Measurements from ENCODE around the gene NLRC5. TPM values are rescaled to one million over a fixed set of nuclear protein-coding genes. Genes with fewer than 3 reads are reported as not detected.

Gene NLRC5
- total and polyA plus RNA-seq, 9 of the 15 experiments (the other 6 are each of a cell fraction or from before 2014, with no cell fraction given): 0.59 to 0.71 TPM; not detected in 7

DNA sequence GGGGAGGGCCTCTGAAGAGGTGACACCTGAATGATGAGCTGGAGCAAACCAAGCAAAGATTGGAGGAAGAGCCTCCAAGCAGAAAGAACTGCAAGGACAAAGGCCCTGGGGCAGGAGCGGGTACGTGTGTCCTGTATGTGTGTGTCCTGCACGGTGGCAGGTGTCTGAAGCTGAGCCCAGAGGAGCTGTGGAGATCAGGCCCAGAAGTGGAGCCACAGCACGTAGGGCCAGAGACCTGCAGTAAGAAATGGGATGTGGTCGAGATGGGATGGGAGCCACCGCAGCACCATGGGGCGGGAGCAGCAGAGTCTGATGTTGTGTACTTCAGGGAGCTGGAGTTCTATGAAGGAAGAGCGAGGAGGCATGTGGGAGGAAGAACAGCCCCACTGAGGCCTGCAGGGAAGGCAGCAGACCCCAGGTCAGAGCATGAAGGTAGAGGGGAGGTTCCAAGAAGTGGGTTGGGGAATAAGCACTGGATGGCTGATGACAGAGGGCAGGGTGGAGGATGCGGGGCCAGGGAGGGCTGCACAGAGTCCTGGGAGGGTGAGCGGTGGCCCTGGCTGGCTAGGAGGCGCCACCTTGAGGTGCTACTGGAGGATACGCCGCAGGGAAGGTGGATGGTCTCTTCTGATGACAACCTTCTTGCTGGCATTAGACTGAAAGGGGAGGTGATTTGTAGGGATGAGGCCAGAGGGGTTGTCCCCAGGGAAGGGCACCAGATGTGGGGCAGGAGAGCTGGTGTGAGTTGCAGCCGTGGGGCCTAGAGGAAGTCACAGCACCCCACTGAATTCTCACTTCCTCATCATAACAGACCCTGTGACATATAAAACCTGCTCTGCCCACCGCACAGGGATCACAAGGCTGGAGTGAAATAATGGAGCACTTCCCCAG is 38.2 kb upstream of the NLRC5 start (continued):
- TF ChIP-seq, protein P1, sequence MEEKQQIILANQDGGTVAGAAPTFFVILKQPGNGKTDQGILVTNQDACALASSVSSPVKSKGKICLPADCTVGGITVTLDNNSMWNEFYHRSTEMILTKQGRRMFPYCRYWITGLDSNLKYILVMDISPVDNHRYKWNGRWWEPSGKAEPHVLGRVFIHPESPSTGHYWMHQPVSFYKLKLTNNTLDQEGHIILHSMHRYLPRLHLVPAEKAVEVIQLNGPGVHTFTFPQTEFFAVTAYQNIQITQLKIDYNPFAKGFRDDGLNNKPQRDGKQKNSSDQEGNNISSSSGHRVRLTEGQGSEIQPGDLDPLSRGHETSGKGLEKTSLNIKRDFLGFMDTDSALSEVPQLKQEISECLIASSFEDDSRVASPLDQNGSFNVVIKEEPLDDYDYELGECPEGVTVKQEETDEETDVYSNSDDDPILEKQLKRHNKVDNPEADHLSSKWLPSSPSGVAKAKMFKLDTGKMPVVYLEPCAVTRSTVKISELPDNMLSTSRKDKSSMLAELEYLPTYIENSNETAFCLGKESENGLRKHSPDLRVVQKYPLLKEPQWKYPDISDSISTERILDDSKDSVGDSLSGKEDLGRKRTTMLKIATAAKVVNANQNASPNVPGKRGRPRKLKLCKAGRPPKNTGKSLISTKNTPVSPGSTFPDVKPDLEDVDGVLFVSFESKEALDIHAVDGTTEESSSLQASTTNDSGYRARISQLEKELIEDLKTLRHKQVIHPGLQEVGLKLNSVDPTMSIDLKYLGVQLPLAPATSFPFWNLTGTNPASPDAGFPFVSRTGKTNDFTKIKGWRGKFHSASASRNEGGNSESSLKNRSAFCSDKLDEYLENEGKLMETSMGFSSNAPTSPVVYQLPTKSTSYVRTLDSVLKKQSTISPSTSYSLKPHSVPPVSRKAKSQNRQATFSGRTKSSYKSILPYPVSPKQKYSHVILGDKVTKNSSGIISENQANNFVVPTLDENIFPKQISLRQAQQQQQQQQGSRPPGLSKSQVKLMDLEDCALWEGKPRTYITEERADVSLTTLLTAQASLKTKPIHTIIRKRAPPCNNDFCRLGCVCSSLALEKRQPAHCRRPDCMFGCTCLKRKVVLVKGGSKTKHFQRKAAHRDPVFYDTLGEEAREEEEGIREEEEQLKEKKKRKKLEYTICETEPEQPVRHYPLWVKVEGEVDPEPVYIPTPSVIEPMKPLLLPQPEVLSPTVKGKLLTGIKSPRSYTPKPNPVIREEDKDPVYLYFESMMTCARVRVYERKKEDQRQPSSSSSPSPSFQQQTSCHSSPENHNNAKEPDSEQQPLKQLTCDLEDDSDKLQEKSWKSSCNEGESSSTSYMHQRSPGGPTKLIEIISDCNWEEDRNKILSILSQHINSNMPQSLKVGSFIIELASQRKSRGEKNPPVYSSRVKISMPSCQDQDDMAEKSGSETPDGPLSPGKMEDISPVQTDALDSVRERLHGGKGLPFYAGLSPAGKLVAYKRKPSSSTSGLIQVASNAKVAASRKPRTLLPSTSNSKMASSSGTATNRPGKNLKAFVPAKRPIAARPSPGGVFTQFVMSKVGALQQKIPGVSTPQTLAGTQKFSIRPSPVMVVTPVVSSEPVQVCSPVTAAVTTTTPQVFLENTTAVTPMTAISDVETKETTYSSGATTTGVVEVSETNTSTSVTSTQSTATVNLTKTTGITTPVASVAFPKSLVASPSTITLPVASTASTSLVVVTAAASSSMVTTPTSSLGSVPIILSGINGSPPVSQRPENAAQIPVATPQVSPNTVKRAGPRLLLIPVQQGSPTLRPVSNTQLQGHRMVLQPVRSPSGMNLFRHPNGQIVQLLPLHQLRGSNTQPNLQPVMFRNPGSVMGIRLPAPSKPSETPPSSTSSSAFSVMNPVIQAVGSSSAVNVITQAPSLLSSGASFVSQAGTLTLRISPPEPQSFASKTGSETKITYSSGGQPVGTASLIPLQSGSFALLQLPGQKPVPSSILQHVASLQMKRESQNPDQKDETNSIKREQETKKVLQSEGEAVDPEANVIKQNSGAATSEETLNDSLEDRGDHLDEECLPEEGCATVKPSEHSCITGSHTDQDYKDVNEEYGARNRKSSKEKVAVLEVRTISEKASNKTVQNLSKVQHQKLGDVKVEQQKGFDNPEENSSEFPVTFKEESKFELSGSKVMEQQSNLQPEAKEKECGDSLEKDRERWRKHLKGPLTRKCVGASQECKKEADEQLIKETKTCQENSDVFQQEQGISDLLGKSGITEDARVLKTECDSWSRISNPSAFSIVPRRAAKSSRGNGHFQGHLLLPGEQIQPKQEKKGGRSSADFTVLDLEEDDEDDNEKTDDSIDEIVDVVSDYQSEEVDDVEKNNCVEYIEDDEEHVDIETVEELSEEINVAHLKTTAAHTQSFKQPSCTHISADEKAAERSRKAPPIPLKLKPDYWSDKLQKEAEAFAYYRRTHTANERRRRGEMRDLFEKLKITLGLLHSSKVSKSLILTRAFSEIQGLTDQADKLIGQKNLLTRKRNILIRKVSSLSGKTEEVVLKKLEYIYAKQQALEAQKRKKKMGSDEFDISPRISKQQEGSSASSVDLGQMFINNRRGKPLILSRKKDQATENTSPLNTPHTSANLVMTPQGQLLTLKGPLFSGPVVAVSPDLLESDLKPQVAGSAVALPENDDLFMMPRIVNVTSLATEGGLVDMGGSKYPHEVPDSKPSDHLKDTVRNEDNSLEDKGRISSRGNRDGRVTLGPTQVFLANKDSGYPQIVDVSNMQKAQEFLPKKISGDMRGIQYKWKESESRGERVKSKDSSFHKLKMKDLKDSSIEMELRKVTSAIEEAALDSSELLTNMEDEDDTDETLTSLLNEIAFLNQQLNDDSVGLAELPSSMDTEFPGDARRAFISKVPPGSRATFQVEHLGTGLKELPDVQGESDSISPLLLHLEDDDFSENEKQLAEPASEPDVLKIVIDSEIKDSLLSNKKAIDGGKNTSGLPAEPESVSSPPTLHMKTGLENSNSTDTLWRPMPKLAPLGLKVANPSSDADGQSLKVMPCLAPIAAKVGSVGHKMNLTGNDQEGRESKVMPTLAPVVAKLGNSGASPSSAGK (IDR thresholded peaks at IDR 0.05): no peak
- TF ChIP-seq SMARCE1 (IDR thresholded peaks at IDR 0.05) (no peak), HMGN3 (IDR thresholded peaks at IDR 0.05; ENCODE audit: borderline replicate concordance, extremely low read depth, insufficient read length, low read depth, low read length) (no peak), KLF6 (CRISPR knock-in tag; IDR thresholded peaks at IDR 0.05; ENCODE audit: borderline replicate concordance) (no peak), ZNF780A (CRISPR knock-in tag; IDR thresholded peaks at IDR 0.05) (no peak), TOE1 (IDR thresholded peaks at IDR 0.05; ENCODE audit: borderline replicate concordance) (peak; percentile 37; the same call in 1 of the 2 replicates), TOE1 (CRISPR knock-in tag; IDR thresholded peaks at IDR 0.05; ENCODE audit: borderline replicate concordance, low read depth) (no peak), ZSCAN29 (IDR thresholded peaks at IDR 0.05) (no peak), ZNF766 (CRISPR knock-in tag; conservative IDR thresholded peaks at IDR 0.05) (no peak), CEBPB (tag; IDR thresholded peaks at IDR 0.05) (no peak), MTA1 (IDR thresholded peaks at IDR 0.05; ENCODE audit: borderline replicate concordance) (peak; percentile 44; the same call in 1 of the 2 replicates), EHMT2 (IDR thresholded peaks at IDR 0.05) (no peak), TAL1 (IDR thresholded peaks at IDR 0.05) (no peak), ETV5 (CRISPR knock-in tag; IDR thresholded peaks at IDR 0.05; ENCODE audit: low read depth) (no peak), ZNF584 (CRISPR knock-in tag; IDR thresholded peaks at IDR 0.05; ENCODE audit: low read depth) (no peak), HLTF (IDR thresholded peaks at IDR 0.05) (no peak), SRSF1 (IDR thresholded peaks at IDR 0.05; ENCODE audit: low read depth, low read length) (no peak), POLR3A (IDR thresholded peaks at IDR 0.05; ENCODE audit: borderline replicate concordance, extremely low read depth, insufficient read depth, insufficient read length) (no peak)
